ENCODE measurements around the gene FOLR2.
"Not testable (repeated sequence)": the region's sequence is repeated elsewhere in the genome, so short reads cannot be mapped to it uniquely, and the experiment has no call there.

FOLR2 gene

DNA sequence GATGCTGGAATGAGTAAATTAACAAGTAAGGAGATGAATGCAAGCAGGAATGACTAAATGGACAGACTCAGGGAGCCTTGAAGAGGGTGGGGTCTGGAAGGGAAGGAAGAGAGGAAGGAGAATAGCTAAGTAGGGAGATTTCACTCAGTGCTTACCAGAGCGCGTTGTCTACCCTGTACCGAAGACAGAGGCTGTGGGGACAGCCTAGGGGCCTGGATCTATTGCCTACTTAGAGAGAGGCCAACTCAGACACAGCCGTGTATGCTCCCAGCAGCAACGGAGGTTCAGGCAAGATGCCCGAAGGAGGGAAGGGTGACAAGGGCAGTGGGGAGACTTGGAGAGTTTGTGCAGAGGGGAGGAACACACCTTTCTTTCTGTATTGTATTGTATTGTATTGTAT lies at the start of gene FOLR2:
TSS of gene FOLR2 (plus strand) at position 157 of the 400 bp plus-strand sequence. CDS start 1,791 bp downstream, outside the sequence.
- no peak for DNase-seq

GRCh38 chr11:72169046-72169555 lies 47.5 kb upstream of the FOLR2 start:
- not testable (repeated sequence) for DNase-seq

- DNase-seq = not testable (repeated sequence)
Observed at GRCh38 chr11:72169754-72170153, 46.8 kb upstream of the FOLR2 start.

DNA sequence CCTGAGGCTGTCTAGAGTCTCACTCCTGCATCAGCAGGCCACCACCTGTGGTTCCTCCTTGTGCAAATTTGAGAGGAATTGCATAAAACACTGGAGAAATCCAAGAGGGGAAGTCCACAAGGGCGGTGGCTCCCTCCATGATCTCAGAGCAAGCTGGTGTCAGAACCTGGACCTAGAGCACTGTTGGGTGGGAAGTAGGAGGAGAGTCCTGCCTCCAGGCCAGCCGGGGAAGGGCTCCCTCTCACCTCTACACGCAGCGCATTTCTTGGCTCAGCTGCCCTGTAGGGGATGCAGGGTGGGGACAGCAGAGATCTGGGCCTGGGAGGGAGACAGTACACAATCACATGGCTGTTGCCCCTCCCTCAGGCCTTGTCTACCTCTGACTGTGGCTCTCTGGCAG lies 44.6 kb upstream of the FOLR2 start:
- DNase-seq = not testable (repeated sequence)

GRCh38 chr11:72173291-72173690 lies 43.3 kb upstream of the FOLR2 start:
- no peak for DNase-seq

GRCh38 chr11:72174302-72175070 lies 42.1 kb upstream of the FOLR2 start:
- DNase-seq = no peak

DNA sequence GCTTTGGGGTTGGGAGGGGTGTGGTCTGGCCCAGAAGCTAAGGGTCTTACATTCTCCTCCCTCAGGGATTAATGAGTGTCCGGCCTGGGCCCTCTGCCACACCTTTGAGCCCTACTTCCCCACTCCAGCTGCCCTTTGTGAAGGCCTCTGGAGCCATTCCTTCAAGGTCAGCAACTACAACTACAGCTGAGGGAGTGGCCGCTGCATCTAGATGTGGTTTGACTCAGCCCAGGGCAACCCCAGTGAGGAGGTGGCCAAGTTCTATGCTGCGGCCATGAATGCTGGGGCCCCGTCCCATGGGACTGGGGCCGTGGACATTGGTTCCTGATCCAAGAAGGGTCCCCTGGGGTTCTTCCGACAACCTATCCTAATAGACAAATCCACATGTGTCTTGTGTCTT lies 38.9 kb upstream of the FOLR2 start:
- no peak for DNase-seq

- DNase-seq = no peak
Observed at GRCh38 chr11:72179049-72179803, 37.4 kb upstream of the FOLR2 start.

DNA sequence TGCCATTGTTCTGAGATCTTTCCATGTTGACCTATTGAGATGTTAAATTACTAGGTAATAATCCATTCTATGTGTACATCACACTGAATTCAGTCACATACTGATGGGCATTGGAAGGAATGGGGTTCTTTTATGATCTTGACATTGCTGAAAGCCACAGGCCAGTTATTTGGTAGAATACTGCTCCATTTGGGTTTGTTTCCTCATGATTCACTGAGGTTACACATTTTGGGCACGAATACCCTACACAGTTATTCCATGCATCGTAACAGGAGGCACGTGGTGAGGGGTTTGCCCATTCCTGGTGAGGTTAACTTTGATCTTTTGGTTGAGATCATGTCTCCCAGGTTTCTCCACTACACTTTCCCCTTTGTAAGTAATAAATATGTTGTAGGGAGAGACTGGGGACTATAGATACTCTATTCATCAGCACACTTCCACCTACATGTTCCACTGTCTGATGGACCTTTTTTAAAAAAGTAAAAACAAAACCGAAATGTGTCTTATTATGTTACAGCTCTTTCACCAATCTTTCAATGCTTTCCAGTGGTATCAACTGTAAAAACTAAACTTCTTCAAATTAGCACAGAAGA lies 36.7 kb upstream of the FOLR2 start:
- no peak for DNase-seq

- DNase-seq = not testable (repeated sequence)
Observed at GRCh38 chr11:72180892-72181552, 35.6 kb upstream of the FOLR2 start.

DNA sequence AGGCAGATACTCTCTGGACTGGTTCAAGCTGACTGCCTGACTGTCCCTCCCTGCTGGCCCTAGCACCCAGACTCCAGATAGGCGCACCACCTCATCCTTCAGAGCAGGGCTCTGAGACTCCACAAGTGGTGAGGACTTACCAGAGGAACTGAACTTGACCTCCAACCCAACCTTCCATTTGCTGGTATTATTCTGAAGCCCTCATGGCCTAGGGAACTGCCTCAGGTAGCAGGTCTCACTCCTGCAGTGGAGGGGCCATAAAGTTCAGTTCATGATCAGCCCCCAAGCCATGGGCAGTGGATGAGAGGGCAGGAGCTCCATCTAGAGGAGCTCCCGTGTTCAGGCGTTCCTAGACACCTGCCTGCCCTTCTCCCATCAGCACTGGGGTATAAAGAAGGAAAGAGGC lies 35.0 kb upstream of the FOLR2 start:
- not testable (repeated sequence) for DNase-seq

GRCh38 chr11:72188267-72188666 lies 28.3 kb upstream of the FOLR2 start:
- DNase-seq = no peak

- no peak for DNase-seq
Observed at GRCh38 chr11:72189455-72190250, 26.9 kb upstream of the FOLR2 start.

DNA sequence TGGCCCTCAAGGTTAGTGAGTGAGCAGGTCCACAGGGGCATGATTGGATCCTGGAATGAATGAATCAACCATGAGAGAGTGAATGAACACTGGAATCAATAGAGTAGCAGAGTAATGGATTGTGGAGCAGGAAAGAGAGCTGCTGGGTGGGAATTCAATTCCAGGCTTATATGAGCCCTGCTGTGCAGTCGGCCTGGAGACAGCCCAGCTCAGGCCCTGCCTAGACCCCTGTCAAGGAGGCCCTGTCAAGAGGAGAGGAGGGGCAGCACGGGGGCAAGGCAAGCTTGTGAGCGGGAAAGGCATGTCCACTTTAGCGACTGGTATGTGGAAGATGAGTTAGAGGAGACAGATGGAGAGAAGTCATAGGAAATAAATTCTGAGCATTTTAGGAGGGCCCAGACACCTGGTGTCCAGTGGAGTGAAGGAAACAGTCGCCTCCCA lies 25.9 kb upstream of the FOLR2 start:
- no peak for DNase-seq

DNA sequence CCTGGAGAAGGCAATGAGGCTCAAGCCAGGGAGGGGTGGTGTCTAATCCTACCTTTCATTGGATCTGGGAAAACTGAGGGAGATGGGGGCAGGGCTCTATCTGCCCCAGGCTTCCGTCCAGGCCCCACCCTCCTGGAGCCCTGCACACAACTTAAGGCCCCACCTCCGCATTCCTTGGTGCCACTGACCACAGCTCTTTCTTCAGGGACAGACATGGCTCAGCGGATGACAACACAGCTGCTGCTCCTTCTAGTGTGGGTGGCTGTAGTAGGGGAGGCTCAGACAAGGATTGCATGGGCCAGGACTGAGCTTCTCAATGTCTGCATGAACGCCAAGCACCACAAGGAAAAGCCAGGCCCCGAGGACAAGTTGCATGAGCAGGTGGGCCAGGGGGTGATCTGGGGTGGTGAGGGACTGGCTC lies 24.6 kb upstream of the FOLR2 start, which contains the start of gene FOLR1:
TSS of gene FOLR1 (plus strand) at position 180 of the 421 bp plus-strand sequence. CDS start at position 214, 34 bp downstream.
- no peak for DNase-seq

DNA sequence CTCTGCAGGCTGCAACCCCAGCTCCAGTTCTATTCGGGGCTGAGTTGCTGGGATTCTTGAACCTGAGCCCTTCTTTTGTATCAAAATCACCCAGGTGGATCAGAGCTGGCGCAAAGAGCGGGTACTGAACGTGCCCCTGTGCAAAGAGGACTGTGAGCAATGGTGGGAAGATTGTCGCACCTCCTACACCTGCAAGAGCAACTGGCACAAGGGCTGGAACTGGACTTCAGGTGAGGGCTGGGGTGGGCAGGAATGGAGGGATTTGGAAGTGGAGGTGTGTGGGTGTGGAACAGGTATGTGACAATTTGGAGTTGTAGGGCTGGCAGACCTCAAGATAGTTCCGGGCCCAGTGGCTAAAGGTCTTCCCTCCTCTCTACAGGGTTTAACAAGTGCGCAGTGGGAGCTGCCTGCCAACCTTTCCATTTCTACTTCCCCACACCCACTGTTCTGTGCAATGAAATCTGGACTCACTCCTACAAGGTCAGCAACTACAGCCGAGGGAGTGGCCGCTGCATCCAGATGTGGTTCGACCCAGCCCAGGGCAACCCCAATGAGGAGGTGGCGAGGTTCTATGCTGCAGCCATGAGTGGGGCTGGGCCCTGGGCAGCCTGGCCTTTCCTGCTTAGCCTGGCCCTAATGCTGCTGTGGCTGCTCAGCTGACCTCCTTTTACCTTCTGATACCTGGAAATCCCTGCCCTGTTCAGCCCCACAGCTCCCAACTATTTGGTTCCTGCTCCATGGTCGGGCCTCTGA lies 20.9 kb upstream of the FOLR2 start:
- DNase-seq = no peak

GRCh38 chr11:72201445-72201844 lies 15.1 kb upstream of the FOLR2 start:
- not testable (repeated sequence) for DNase-seq

DNA sequence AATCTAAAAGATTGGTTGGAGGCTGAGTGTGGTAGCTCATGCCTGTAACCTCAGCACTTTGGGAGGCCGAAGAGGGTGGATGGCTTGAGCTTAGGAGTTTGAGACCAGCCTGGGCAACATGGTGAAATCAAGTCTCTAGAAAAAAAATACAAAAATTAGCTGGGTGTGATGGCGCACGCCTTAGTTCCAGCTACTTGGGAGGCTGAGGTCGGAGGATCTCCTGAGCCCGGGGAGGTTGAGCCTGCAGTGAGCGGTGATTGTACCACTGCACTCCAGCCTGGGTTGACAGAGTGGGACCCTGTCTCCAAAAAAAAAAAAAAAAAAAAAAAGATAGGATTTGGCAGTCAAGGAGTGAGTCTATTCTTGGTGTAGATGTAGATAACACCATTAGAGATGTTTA lies 14.0 kb upstream of the FOLR2 start:
- no peak for DNase-seq

DNA sequence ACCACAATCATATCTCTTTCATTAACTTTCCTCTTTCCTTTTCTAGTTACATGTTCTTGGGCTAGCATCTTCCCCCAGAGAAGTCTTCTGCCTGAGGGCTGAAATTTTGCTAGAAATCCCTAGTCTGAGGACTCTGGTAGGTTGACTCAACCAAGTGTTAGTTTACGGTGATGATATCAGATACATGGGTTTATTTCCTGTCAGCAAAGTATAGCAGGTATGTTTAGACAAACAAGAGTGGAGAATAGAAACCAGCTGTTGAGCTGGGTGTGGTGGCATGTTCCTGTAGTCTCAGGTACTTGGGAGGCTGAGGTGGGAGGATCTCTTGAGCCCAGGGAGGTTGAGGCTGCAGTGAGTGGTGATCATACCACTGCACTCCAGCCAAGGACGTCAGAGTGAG lies 13.4 kb upstream of the FOLR2 start:
- DNase-seq = no peak

DNA sequence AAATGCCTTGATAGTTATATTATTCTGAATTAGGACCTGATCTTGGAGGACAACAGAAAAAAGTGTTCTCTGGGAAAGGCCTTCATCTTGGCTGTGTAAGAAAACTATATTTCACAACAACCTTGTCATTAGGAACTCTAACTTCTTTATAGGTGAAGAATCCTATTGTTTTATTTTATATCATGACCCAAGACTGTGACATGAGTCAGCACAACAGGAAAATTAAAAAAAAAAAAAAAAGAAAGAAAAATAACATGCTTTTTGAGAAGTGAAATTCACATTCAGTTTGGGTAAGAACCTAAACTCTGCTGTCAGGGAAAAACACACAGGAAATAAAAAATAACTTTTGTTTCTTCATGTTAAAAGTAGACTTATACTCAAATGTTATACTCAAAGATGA lies 11.7 kb upstream of the FOLR2 start:
- DNase-seq = no peak

DNA sequence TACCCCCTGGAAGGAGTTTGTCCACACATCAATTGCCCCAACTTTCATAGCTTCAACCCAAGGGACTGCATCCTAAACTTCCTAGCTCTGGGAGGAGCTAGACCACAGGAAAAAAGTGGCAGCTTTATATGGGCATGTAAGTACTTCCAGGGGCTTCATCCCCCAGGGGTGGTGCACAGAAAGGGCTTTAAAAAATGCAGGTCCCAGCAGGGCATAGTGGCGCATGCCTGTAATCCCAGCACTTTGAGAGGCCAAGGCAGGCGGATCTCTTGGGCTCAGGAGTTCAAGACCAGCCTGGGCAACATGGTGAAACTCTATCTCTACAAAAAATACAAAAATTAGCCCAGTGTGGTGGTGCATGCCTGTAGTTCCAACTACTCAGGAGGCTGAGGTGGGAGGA lies 9.8 kb upstream of the FOLR2 start:
- DNase-seq = not testable (repeated sequence)

Data from activated CD4-positive, CD25-positive, alpha-beta regulatory T cell treated with anti-CD3 and anti-CD28 coated beads, Interleukin-2, amount 50 U/mL, for 72 hours (primary cell).